ENCODE data around the gene COL23A1.

Gene COL23A1

DNA sequence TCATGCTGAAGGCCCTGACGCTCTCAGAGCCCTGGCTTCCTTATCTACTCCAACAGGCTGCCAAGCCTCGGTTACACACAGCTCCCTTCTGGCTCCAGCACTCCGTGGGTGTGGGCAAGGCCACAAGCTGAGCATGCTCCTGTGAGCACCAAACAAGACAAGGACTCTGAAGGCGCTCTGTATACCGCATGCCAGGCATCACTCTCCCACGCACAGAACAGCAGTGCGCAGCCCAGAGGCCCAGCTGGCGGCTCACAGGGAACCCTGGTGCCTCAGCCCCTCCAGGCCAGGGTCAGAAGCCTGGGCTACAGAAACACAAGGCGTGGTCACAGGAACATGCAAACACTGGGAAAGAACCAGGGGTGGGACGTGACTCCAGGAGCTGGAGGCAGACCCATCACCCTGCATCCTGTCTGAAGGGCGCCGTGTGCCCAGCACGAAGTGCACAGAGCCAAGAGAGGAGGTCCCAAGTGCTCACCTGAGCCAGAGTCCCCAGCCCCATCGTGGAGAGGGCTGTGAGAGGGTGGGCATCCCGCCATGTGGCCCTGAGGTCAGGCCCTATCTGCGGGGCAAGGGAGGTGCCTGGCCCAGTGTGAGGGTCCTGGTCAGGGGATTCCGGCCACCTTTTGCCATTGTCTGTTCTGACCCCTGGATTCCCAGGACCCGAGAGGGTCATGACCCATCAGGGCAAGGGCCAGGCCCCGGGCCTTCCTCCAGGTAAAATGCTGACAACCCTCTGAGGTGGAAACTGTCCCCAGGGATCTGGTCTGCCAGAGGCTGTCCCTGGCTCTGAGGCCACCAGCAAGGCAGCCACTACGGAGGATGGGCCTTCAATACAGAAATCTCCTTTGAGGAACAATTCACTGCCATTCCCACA lies 54.7 kb downstream of the COL23A1 start:
- DNase-seq (ENCODE audit: low read depth, low spot score) = no peak

DNA sequence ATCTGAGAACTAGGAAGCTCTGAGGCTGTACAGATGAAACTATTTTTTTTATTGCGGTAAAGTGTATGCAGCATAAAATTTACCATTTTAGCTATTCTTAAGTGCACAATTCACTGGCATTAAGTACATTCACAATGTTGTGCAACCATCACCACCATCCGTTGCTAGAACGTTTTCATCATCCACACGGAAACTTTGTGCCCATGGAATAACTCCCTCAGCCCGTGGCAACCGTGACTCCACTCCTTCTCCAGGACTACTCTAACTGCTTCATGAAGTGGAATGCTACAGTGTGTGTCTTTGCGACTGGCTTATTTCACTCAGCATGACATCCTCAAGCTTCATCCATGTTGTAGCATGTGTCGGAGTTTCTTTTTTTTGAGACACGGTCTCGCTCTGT lies 57.1 kb downstream of the COL23A1 start:
- no peak for DNase-seq (ENCODE audit: low read depth, low spot score)

DNA sequence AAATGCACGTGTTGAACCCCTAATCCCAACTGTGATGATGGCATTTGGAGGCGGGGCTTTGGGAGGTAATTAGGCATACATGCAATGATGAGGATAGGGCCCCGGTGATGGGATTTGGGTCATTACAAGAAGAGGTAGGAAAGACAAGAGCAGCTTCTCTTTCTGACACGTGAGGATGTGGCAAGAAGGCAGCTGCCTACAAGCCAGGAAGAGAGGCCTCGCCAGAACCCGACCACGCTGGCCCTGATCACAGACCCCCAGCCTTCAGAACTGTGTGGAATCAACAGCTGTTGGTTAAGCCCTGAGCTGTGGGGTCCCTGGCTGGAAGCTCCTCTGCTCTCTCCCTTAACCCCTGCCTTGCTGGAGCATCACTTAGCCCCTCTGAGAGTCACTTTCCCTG lies 57.5 kb downstream of the COL23A1 start:
- no peak for DNase-seq (ENCODE audit: low read depth, low spot score)

DNA sequence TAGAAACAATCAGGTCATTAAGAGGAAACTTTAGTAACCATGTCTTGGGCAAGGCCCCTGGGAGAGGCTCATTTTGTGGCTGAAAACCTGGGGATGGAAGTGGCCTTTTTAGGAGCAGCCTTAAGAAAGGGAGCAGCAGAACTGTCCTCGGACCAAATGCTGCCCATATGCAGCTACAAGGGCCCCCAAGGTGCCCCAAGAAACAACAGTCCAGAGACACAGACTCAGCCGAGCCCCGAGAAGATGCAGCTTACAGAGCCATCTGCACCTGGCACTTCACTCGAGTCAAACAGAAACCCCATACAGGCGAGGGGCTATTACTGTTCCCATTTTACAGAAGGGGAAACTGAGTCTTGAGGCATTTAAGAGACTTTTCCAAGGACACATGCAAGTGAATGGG lies 58.0 kb downstream of the COL23A1 start:
- DNase-seq (ENCODE audit: low read depth, low spot score) = no peak

DNA sequence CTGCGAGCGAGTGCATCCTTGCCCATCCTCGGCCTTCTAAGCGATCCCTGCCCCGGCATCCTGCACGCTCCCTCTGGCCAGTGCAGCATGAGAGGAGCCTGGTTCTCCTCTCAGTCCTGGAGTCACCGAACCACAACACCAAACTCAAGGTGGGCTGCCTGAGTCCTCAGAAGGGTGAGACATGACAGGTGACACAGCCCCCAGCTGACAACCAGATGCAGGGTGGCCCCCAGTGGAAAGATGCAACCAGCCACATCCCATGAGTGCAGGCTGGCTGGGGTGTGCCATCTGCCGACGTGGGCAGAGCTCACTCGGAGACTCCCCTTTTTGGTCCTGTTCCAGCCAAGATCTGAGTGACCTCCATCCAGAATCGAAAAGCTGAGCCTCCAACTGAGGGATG lies 58.4 kb downstream of the COL23A1 start:
- DNase-seq (ENCODE audit: low read depth, low spot score) = no peak

DNA sequence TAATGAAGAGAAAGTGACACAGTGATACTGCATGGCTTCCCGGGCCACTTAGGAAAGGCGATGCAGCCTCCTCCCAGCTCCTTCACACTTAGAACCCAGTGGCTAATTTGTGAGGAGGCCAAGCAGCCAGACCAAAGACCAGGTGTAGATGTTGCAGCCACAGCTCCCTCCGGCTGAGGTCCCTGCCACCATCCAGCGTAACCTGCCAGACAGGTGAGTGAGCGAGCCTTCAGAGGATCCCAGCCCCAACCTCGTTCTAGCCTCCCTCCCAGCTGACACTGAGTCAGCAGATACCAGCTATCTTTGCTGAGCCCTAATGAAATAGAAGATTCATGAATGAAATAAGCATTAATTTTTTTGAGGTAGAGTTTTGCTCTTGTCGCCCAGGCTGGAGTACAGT lies 59.7 kb downstream of the COL23A1 start:
- DNase-seq (ENCODE audit: low read depth, low spot score) = no peak

DNA sequence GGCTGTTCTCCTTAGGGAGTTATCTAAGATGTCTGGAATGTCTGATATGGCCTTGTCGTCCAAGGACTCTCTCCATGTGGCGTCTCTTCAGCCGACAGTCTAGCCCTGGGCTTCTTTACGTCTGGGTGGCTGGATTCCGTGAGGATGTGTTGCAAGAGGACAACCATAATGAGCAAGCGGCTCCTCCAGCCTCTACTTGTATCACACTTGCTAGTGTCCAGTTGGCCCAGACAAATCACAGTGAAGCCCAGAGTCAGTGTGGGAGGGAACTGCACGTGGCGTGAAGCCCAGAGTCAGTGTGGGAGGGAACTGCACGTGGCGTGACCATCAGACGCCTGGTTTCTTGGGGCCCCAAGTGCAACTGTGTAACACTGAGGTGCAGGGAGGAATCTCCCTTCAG lies 61.1 kb downstream of the COL23A1 start:
- DNase-seq (ENCODE audit: low read depth, low spot score) = no peak

DNA sequence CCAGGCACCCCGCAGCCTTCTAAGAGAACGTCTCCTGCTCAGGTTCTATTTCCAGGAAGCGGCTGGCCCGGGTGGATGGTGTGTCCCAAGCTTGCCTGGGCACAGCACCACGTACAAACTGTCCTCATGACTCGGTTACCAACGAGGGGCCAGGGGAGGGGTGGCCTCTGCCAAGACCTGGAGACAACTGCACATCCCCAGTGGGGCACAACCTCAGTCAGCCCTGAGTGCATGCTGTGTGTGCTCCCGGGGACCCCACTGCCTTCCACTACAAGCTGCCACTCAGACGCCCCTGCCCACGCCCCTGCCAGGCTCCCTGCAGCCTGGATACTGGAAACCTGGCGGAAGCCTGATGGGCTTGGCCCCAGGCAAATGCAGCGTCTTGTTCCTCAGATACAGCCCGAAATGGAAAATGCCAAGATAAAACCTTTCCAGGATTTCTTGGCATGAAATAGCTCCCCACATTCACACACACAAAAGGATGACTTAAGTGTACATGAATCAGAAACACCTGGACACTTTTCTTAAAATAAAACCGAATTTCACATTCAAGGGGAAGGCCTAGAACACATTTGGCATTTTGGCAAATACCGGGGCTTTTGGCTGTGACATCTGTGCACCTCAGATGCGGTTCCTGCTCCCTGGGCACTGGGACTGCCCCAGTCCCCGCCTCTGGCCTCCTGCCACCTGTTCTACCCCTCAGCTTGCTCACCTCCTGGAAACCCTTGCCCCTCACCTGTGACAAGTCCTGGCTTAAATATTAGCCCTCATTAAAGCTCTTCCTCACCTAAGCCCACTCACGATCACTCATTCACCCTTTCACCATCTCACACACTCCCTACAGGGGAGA lies 62.5 kb downstream of the COL23A1 start:
- no peak for DNase-seq (ENCODE audit: low read depth, low spot score)

DNA sequence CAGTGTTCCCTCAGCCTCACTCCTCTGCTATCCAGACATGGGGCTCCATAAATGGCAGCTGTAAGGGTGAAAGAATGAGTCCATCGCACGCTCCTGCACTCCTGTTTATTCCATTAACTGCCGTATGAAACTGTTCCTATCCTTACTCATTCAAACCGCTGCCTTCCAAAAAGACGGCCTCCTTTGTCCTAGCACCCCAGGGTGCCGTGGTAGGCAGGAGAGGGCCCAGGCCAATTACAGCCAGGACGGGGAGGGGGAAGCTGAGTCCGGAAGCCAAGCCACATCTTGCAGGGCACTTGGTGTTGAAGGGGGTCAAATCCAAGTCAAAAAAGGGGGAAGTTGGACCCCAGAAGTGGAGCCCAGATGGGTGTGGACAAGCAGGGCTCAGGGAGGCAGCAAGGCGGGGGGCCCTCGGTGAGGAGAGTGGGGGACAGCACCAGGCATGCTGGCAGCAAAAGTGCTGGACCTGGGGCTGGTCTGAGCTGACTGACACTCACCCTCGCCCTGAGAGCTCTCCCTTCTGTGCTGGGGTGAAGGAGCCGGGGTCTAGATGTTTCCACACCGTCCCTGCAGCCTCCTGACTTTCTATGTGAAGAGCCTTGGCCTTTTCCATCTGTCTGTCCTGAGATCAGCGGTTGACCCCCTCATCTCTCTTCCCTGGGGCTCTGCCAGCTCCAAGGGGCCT lies 63.3 kb downstream of the COL23A1 start:
- no peak for DNase-seq (ENCODE audit: low read depth, low spot score)

DNA sequence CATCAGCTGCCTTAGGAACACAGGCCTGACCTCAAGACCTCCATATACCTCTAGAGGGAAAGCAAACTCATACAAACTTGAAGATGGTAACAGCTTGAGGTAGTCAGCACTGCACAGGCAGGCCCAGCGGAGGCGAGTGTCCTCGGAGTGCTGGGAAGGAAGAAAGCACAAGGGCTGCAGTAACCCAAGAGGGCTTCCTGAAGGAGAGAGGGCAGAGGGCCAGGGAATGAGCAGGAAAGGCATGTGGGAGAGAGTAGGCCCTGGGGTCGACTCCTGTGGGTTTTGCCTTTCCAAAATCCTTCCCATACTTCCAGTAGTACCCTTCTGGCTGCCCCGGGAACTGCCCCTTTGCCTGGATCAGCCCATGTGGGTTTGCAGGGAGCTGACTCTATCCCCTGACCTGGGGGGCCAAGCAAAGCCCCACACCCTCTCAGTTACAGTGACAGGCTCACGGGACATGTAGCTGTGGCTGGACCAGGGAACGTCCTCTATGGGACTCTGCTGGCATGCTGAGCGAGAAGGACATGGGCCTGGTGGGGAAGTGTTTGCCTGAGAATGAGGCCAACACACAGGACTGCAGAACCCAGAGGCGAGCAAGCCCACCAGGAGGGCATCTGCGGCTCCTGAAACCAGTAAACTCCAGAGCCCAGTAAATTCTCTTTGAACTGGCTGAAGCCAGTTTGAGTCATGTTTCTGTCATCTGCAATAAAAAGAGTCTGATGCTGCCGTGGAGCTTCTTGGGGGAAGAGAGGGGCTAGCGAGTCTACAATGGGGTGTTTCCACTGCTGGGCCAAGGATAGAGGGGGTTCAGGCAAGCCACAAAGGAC lies 64.1 kb downstream of the COL23A1 start:
- DNase-seq (ENCODE audit: low read depth, low spot score) = no peak

DNA sequence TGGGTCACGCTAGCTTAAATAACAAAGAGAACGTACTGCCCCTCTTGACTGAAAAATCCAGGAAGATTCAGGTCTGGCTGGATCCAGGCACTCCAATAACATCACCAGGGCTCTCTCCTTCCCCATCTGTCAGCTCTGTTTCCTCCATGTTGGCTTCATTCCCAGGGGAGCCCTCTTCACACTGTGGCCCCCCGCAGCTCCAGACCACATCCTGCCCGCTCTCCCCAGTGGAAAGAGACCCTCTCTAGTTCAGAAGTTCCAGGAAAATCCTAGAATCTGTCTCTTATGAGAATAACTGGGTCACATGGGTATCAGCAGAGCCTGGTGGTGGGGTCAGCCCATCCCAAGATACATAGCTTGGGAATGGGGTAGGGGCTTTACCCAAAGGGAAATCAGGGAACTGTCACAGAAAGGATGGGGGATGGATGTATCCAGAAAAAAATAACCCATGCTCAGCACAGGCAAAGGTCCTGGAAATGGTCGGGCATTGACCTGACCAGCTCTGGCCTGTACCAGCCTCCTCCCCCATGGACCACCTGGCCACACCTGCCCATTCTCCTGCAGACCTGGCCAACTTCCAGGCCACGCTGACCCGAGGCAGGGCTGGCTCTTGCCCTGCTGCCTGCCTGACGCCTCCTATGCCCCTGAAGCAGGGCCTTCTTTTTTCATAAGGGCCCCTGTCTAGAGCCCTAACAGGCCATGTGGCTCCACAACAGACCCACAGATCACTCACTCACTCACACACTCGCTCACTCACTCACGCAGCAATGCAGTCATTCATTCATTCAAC lies 65.9 kb downstream of the COL23A1 start:
- DNase-seq (ENCODE audit: low read depth, low spot score) = no peak

DNA sequence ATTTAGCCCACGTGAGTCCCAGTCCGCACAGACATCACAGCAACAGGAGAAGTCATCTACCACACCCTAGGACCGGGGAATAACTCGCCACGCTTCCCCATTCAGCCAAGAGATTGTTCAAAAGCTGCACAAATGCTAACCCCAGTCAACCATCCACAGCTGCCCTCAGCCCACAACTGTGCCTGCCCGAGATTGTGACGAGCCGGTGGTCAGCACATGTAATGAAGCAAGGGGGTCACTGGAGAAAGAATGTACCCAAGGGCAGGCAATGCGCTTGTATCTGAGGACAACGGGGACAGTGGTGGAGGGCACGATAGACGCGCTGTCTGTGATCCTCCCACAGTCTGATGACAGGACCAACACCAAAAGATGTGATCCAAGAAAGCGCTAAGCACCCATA lies 67.8 kb downstream of the COL23A1 start:
- no peak for DNase-seq (ENCODE audit: low read depth, low spot score)

DNA sequence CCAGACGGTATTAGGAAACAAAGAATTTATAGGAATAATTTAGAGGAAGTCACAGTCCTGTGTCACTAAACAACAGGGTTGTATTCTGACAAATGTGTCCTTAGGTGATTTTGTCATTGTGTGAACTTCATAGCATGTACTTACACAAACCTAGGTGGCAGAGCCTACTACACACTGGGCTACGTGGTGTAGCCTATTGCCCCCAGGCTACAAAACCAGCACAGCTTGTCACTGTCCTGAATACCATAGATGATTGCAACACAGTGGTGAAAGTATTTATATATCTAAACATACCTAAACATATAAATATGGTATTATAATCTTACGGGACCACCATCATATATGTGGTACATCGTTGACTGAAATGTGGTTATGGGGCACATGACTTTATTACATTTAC lies 69.3 kb downstream of the COL23A1 start:
- DNase-seq (ENCODE audit: low read depth, low spot score) = no peak

DNA sequence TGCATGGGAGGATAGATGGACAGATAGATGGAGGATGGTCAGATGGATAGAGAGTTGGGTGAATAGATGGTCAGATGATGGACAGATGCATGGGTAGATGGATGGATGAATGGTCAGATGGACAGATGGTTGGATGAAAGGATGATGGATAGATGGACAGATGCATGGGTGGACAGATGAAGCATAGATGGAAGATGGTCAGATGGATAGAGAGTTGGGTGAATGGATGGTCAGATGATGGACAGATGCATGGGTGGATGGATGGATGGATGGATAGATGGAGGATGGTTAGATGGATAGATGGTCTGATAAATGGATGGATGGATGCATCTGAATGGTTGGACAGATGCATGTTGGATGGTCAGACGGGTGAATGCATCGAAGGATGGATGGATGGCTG lies 70.4 kb downstream of the COL23A1 start:
- no peak for DNase-seq (ENCODE audit: low read depth, low spot score)

DNA sequence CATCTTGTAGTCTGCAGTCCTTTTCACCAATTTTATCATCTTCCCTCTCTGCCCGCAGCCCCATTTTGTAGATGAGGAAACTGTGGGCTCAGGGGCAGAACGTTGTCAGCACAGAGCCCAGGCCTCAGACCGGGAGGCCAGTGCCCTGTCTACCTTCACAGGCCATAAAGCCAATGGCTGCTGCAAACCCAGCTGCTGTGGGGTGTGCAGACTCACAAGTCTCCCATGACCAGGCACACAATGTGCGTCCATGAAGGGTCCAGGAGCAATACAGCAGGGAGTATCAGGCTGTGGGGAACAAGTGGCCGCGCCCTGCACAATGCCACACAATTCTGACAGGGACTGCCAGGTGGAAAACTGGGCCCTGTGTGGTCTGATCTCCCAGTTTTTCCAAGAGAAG lies 71.0 kb downstream of the COL23A1 start:
- no peak for DNase-seq (ENCODE audit: low read depth, low spot score)

DNA sequence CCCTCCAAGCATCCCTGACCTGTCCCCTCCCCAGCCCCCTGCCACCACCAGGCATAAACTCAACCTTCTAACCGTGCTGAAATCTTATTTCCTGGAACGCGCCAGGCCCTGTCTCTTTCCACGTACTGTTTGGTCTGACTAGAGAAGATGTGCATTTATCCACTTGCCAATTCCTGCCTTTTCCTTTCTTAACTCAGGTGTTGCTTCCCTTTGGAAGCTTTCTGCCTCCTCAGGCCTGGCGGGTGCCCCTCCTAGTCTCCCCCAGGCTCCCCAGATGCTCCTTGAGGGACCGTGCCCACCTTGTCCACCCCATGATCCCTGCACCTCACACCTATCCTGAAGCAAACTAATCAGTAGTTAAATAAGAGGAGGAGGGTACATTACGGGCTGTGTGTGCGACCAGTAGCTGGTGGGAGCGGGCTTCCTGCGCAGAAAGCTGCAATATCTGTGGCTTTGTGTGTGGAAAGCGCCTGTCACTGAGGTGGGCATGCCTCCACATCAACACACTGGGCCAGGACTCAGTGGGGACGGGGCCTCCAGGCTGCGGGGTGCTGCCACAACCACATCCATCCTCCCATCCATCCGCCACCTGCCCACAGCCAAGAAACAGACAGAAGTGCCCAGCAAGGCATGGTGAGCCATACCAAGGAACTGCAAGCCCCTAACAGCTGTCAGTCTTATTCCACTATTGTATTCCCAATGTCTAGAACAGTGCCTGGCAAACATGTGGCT lies 73.5 kb downstream of the COL23A1 start:
- no peak for DNase-seq (ENCODE audit: low read depth, low spot score)

DNA sequence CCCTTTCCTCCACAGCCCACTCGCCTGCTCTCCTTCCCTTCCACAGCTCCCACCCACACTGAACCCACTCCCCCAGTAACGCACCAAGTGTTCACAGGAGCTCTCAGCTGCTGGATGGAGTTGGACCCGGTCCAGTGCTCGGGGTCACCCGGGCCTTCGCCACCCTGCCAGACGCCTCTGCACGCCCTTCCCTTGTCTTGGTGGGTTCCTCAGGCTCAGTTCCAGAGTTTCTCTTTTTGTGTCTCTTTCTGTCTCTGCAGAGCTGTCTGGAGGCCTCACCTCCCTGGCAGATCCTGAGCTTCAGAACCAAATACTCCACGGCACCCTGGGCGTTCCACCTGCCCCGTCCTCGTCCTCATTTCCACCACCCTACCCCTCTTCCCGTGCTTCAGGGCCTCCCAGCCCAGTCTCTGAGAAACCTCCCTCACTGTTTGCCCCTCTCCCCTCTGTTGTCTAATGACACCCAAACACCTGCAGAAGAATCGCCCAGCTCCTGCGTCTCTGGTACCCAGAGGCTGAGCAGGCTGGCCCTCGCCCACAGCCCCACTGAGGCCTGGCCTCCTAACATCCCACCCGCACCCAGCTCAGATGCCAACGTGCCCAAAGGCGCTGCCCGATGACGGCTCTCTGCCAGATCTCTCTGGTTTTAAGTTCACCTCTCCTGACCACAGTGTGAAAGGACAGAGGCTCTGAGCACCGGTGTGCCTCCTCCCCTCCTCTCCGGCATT lies 74.3 kb downstream of the COL23A1 start:
- no peak for DNase-seq (ENCODE audit: low read depth, low spot score)

DNA sequence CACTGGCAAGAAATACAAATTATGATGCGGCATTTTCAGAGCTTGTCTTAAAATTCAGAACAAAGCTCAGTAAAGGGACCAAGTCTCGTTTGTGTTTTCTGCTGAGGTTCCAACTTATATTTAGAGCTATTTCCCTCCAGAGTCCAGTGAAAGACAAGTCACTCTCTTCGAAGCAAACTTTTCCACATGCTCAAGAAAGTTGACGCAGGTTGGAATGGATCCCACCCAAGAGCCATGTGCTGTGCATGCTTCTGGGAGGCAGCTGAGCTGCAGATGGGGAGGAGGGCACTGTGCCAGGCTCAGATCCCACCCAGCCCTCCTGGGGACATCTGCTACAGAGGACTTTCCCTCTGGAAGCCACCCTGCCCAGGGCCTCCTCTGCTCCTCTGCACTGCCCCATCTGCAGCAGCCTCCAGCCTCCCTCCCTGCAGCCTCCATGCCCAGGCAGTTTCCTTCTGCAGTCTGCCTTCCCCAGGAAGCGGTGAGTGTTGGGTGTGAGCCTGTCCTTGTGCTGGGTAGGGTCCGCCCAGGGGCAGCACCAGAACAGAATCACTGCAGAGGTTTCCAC lies 75.3 kb downstream of the COL23A1 start:
- no peak for DNase-seq (ENCODE audit: low read depth, low spot score)

DNA sequence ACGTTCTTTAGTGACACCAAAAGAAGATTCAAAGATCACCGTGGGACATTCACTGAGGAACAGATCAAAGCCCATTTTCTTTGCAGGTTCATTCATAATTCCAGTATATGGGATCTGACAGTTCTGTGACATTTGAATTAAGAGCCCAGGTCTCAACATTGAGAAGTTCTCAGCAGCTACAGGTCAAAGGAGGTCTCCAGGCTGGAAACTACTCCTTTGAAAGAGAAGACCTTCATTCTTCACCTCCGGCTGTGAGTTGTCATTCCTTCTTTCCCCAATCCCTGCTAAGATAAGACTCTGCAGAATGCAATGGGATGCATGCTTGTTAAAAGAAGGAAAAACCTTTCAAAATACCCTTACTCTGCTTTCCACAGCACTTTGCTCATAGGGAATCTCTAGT lies 79.0 kb downstream of the COL23A1 start:
- no peak for DNase-seq (ENCODE audit: low read depth, low spot score)

All from smooth muscle cell of the brain vasculature (primary cell).